ENCODE results near the gene STYX. TPM values are rescaled to one million over a fixed set of nuclear protein-coding genes. Genes with fewer than 3 reads are reported as not detected.

Gene STYX, protein sequence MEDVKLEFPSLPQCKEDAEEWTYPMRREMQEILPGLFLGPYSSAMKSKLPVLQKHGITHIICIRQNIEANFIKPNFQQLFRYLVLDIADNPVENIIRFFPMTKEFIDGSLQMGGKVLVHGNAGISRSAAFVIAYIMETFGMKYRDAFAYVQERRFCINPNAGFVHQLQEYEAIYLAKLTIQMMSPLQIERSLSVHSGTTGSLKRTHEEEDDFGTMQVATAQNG
- total RNA-seq (2013; cell fraction: nucleolus; rRNA removed) = 14.9 and 15.2 TPM in 2 replicates
- total RNA-seq (2014; rRNA removed) = 9.4 and 11.0 TPM in 2 replicates
- total RNA-seq (2014; rRNA removed; fragmentation: Illumina TruSeq; extraction: Trizol) = 13.0 and 13.3 TPM in 2 replicates
- 8.7 and 9.5 TPM in 2 replicates for total RNA-seq (2021)
- polyA plus RNA-seq (2011; ENCODE audit: low read depth) = 2.4 TPM
- polyA plus RNA-seq (2011; rRNA removed) = 9.0 and 15.3 TPM in 2 replicates
- 3.4 TPM in 2 replicates for polyA plus RNA-seq (2011; cell fraction: cytosol; rRNA removed)
- polyA plus RNA-seq (2011; cell fraction: nucleus; rRNA removed) = 2.3 and 2.9 TPM in 2 replicates
- 6.2 and 7.9 TPM in 2 replicates for polyA plus RNA-seq (2012)
- polyA plus RNA-seq (2014; fragmentation: Illumina TruSeq; extraction: Trizol) = 9.0 and 11.3 TPM in 2 replicates
- polyA plus RNA-seq (2014; fragmentation: Nextera tagmentation; extraction: Ambion mirVana) = 10 to 100 TPM in 1 of 2 experiments, 1 to 10 TPM in 1; 5.0 to 10.1 TPM
- polyA plus RNA-seq (2014; rRNA removed) = 6.7 and 8.6 TPM in 2 replicates
- 10 to 100 TPM; 13.8 to 15.3 TPM for polyA plus RNA-seq (2016; fragmentation: Nextera tagmentation; extraction: Ambion mirVana)
- 4.8 and 6.1 TPM in 2 replicates for polyA minus RNA-seq (2011; rRNA and poly(A)+ RNA removed)
- polyA minus RNA-seq (2011; cell fraction: cytosol; rRNA and poly(A)+ RNA removed) = 3.2 and 4.0 TPM in 2 replicates
- 3.4 and 7.1 TPM in 2 replicates for polyA minus RNA-seq (2011; cell fraction: nucleus; rRNA and poly(A)+ RNA removed)
- Bru-seq, nascent RNA = percentile 68 among the genes with signal in this experiment
- BruChase-seq, experiment 1, labeled RNA remaining after a 6-hour chase = percentile 75 among the genes with signal in this experiment
- percentile 73 among the genes with signal in this experiment for BruChase-seq, experiment 2, labeled RNA remaining after a 2-hour chase
- long read RNA-seq, experiment 1, full-length matches to known transcripts = 1 of 5 reads
- long read RNA-seq, experiment 1, partial matches to known transcripts = 0 of 5 reads
- long read RNA-seq, experiment 1, other reads (novel, unspliced or antisense) = 4 of 5 reads
- long read RNA-seq, experiment 2, full-length matches to known transcripts = 9 of 19 reads
- long read RNA-seq, experiment 2, partial matches to known transcripts = 1 of 19 reads
- long read RNA-seq, experiment 2, other reads (novel, unspliced or antisense) = 9 of 19 reads

GRCh38 chr14:52729925-52730708 lies at the start of gene STYX:
Gene STYX (plus strand): TSS chr14:52730166. CDS start chr14:52730475, 309 bp downstream.
- peak; percentile 98 for ATAC-seq
- in situ Hi-C loops (cut with MboI) (no loop called here), intact Hi-C loops (cut with micrococcal nuclease; ENCODE audit: unreplicated experiment) (no loop called here)
- CTCF ChIA-PET = interaction anchor here (0.8 to 1.4 kb wide), 6 partner anchors 10 to 60 kb away, joined by 3 to 6 read pairs (median 4); no protein-coding TSS in a partner anchor
- SMC1A ChIA-PET (ENCODE audit: uncharacterized antibody, unreplicated experiment) = interaction anchor here (0.6 to 2.5 kb wide), 9 partner anchors 9 to 51 kb away, joined by 3 to 11 read pairs (median 7); partner anchors contain the start of gene PSMC6
- H3K4me2 ChIP-seq (ENCODE audit: control insufficient read depth, insufficient read depth) = peak within 1 kb of the TSS; percentile 82
- H3K36me3 ChIP-seq (ENCODE audit: control insufficient read depth in 2 of 2, insufficient read depth in 2 of 2, low read length in 1 of 2) = no peaks in the 10 kb centered on the region; a peak in 2 of 4 replicates
- DNase-seq (ENCODE audit: low read depth, low spot score) = peak; percentile 93
- H2AFZ ChIP-seq (ENCODE audit: control insufficient read depth, low read depth, low read length) = peak within 1 kb of the TSS; percentile 90
- H3K4me1 ChIP-seq (ENCODE audit: control insufficient read depth, insufficient read depth, low read length) = no peaks in the 10 kb centered on the region
- WGBS (ENCODE audit: insufficient coverage, insufficient replicate concordance, low lambda C conversion rate, missing lambda C conversion rate) = under 1% methylated on average over 66 of the region's 72 CpGs
- TSS peak; percentile 65 for BruUV-seq (replicated peaks)
- peak within 1 kb of the TSS; percentile 94 for H3K9ac ChIP-seq (ENCODE audit: control insufficient read depth, insufficient read depth, low read length)
- H3K9me3 ChIP-seq (replicated peaks; ENCODE audit: control insufficient read depth, insufficient read depth, low read length) = no peaks in the 10 kb centered on the region; the same call in 2 of the 3 replicates
- peak within 1 kb of the TSS; percentile 75 for H3K4me3 ChIP-seq
- H3K27ac ChIP-seq (ENCODE audit: control insufficient read depth, insufficient read depth) = peak within 1 kb of the TSS; percentile 71
- RAD21 ChIA-PET (ENCODE audit: unreplicated experiment) = interaction anchor here (1.3 to 1.8 kb wide), 4 partner anchors 12 to 22 kb away, joined by 3 to 11 read pairs (median 8); no protein-coding TSS in a partner anchor
- POLR2A ChIA-PET = interaction anchor here (0.5 to 3.3 kb wide), 7 partner anchors 10 to 55 kb away, joined by 3 to 30 read pairs (median 3); partner anchors contain the start of gene PSMC6
- peaks cover 19% of the 10 kb centered on the region for H3K79me2 ChIP-seq (ENCODE audit: control insufficient read depth, insufficient read depth, low read length)
- H4K20me1 ChIP-seq (ENCODE audit: control insufficient read depth, insufficient read depth) = no peaks in the 10 kb centered on the region
- H3K27me3 ChIP-seq (replicated peaks in 1 of 2; ENCODE audit: control insufficient read depth in 2 of 2, insufficient read depth in 2 of 2, low read length in 1 of 2) = no peaks in the 10 kb centered on the region
- FAIRE-seq = no peak
- no peak for TF ChIP-seq RELB (IDR thresholded peaks at IDR 0.05; ENCODE audit: low read depth)
- TF ChIP-seq TBL1XR1 (IDR thresholded peaks at IDR 0.05; ENCODE audit: low read depth, low read length) = no peak
- no peak for TF ChIP-seq ZNF622 (IDR thresholded peaks at IDR 0.05)
- no peak for TF ChIP-seq ZBTB33 (IDR thresholded peaks at IDR 0.05)
- TF ChIP-seq, protein P1, sequence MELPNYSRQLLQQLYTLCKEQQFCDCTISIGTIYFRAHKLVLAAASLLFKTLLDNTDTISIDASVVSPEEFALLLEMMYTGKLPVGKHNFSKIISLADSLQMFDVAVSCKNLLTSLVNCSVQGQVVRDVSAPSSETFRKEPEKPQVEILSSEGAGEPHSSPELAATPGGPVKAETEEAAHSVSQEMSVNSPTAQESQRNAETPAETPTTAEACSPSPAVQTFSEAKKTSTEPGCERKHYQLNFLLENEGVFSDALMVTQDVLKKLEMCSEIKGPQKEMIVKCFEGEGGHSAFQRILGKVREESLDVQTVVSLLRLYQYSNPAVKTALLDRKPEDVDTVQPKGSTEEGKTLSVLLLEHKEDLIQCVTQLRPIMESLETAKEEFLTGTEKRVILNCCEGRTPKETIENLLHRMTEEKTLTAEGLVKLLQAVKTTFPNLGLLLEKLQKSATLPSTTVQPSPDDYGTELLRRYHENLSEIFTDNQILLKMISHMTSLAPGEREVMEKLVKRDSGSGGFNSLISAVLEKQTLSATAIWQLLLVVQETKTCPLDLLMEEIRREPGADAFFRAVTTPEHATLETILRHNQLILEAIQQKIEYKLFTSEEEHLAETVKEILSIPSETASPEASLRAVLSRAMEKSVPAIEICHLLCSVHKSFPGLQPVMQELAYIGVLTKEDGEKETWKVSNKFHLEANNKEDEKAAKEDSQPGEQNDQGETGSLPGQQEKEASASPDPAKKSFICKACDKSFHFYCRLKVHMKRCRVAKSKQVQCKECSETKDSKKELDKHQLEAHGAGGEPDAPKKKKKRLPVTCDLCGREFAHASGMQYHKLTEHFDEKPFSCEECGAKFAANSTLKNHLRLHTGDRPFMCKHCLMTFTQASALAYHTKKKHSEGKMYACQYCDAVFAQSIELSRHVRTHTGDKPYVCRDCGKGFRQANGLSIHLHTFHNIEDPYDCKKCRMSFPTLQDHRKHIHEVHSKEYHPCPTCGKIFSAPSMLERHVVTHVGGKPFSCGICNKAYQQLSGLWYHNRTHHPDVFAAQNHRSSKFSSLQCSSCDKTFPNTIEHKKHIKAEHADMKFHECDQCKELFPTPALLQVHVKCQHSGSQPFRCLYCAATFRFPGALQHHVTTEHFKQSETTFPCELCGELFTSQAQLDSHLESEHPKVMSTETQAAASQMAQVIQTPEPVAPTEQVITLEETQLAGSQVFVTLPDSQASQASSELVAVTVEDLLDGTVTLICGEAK (IDR thresholded peaks at IDR 0.05; ENCODE audit: borderline replicate concordance) = no peak
- no peak for TF ChIP-seq HSF1 (IDR thresholded peaks at IDR 0.05; ENCODE audit: low read depth, low read length)

Measured in GM12878 (cell line).